Hematopoietic multipotent progenitor cell treated with erythropoietin and hydrocortisone succinate and interleukin-3 and kit ligand, for 6 days (in vitro differentiated cells): ENCODE data around the gene DBP.
A peak's percentile ranks its signal among the peaks of the same experiment; 100 is the strongest.
"Not testable (repeated sequence)": the region's sequence is repeated elsewhere in the genome, so short reads cannot be mapped to it uniquely, and the experiment has no call there.

Experiments used
- DNase-seq: peaks from one replicate; pipeline ENCODE4 v3.0.0-alpha.2; 2015

DBP gene

DNA sequence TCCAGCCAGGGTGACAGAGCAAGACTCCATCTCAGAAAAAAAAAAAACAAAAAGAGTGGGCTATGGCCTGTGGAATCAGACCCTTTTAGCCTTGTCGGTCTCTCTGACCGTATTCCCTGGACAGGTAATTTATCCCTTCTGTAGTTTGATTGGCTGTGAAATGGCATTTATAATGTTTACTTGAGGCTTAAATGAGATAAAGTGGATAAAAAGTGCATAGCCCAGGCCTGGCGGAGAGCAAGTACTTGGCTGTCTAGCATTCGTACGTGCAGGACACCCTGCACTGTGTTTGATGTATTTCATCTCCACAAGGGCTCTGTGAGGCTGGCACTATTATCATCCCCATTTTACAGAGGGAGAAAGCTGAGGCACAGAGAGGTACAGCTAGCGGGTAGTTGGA lies 28.6 kb upstream of the DBP start:
- no peak for DNase-seq

DNA sequence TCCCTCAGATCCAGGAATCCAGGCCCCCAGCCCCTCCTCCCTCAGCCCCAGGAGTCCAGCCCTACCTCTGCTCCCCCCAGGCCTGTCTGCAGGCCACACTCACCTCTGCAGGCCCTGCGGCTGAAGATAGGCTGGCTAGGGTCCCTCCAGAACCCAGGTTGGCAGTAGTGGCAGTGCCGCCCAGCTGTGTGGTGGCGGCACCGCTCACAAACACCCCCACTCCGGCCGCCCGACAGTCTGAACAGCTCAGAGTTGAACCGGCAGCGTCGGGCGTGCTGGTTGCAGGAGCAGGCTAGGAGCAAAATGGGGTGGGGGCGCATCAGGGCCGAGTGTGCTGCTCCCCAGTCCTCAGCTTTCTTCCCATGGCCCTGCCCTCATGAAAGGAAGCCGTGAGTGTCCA lies 27.3 kb upstream of the DBP start:
- DNase-seq: no peak

DNA sequence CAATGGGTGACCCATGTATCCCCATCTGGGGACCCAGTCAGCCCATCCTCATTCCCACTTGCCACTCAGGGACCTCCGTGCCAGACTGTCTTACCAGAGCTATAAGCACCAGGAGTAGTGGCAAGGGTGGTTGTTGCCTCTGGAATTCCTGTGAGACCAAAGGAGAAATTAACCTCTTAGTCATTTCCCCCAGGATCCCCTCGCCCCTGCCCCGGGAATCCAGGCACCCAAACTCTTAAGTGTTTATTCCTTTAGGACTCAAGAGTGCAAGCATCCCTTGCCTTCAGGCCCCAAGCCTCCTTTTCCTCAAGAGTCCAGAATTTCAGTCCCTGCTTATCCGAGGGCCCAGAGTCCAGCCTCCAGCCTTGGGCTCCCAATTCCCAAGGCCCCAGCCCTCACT lies 26.5 kb upstream of the DBP start:
- DNase-seq: no peak

GRCh38 chr19:48661711-48662090 lies 24.5 kb upstream of the DBP start:
- DNase-seq: no peak

- peak; percentile 99 for DNase-seq
These were observed 23.9 kb upstream of the DBP start for GRCh38 chr19:48660852-48661710.

DNA sequence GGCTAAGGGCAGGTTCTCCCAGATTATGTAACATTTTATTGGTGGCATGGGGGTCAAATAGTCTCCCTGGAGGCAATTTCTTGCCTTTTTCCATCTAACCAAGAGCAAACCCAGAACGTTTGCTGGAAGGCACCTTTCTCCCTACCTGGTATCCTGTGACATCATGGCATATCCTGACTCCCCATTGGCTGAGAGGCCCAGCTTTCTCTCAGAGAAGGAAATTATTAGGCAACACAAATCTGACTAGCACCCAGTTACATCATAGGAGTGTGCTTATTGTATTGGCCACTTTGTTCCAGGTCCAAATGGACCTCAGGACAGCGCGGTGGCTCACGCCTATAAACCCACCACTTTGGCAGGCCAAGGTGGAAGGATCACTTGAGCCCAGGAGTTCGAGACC lies 22.6 kb upstream of the DBP start:
- no peak for DNase-seq

- no peak for DNase-seq
These were observed 21.3 kb upstream of the DBP start for GRCh38 chr19:48658483-48658882.

DNA sequence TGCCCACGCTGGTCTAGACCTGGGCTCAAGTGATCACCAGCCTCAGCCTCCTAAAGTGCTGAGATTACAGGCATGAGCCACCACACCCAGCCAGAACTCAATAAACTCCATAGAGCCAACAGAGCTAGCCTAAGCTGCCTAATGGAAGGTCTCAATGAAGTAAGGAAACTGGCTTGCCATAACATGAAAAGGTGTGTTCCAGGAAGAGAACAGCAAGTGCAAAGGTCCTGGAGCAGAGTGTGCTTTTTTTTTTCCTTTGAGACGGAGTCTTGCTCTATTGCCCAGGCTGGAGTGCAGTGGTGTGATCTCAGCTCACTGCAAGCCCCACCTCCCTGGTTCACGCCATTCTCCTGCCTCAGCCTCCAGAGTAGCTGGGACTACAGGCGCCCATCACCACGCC lies 20.6 kb upstream of the DBP start:
- not testable (repeated sequence) for DNase-seq

DNA sequence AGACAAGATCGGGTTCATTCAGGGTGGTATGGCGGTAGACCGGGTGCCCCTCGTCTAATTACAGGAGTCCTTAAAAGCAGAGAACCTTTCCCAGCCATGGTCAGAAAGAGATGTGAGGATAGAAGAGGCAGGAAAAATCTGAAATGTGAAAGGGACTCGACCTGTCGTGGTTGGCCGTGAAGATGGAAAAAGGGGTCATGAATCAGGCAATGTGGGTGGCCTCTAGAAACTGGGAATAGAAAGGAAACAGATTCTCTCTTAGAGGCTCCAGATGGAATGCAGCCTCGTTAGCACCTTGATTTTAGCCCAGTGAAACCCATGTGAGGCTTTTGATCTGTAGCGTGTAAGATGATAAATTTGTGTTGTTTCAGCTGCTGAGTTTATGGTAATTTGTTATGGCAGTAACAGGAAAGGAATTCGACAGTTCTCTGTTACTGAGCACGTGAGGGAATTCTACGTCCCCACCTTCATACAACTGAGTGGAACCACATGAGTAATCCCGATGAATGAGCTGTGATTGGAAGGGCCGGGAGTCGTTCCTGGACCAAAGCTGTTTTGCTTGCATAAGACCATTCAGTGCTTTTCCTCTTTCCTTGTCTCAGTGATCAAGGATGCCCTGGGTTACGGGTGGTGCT lies 19.8 kb upstream of the DBP start:
- DNase-seq: no peak

- peak; percentile 59 for DNase-seq
These were observed 17.3 kb upstream of the DBP start for GRCh38 chr19:48654299-48655059.

DNA sequence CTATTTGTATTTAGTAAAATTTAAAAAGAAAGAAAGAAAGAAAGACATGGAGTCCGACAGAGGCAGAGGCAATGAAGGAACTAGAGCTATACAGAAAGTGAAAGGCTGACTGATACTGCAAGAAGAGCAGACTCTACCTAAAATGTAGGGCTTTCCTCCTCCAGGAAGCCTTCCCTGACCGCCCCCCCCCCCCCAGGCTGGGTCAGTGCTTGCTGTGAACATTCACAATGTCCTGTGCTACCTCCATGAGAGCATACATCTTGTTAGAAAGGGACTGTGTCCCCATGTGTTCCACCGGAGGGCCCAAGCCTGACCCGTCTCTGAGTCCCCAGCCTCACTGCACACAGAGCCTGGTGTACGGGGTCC lies 14.5 kb upstream of the DBP start:
- no peak for DNase-seq

DNA sequence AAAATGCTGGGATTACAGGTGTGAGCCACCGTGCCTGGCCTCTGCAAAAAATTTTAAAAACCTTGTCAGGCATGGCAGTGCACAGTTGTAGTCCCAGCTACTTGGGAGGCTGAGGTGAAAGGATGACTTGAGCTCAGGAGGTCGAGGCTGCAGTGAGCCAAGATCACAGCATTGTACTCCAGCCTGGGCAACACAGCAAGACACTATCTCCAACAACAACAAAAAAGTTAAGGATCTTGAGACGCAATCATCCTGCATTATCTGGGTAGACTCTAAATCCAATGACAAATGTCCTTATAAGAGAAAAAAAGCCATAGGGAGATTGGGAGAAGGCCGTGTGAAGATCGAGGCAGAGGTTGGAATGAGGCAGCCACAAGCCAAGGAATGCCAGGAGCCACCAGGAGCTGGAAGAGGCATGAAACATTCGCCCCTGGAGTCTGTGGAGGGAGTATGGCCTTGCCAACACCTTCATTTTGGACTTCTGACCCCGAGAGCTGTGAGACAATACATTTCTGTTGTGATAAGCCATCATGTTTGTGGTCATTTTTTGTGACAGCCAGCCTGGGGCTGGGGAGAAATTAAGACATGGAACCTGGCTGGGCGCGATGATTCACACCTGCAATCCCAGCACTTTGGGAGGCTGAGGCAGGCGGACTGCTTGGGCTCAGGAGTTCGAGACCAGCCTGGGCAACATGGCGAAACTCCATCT lies 13.9 kb upstream of the DBP start:
- no peak for DNase-seq

DNA sequence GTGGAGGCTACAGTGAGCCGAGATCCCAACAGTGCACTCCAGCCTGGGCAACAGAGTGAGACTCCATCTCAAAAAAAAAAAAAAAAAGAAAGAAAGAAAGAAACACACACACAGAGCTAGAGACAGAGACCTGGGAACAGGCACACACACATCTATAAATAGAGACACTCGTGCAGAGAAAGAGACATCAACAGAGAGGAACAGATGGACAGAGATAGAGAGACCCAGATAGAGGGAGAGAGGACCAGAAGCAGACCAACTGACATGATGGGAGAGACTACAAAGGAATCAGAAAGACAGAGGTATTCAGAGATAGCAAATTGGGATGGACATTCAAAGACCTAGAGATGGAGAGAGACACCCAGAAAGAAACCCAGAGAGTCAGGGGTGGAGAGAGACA lies 11.0 kb upstream of the DBP start:
- DNase-seq: peak; percentile 42

- no peak for DNase-seq
These were observed 9.6 kb upstream of the DBP start for GRCh38 chr19:48646722-48647216.

DNA sequence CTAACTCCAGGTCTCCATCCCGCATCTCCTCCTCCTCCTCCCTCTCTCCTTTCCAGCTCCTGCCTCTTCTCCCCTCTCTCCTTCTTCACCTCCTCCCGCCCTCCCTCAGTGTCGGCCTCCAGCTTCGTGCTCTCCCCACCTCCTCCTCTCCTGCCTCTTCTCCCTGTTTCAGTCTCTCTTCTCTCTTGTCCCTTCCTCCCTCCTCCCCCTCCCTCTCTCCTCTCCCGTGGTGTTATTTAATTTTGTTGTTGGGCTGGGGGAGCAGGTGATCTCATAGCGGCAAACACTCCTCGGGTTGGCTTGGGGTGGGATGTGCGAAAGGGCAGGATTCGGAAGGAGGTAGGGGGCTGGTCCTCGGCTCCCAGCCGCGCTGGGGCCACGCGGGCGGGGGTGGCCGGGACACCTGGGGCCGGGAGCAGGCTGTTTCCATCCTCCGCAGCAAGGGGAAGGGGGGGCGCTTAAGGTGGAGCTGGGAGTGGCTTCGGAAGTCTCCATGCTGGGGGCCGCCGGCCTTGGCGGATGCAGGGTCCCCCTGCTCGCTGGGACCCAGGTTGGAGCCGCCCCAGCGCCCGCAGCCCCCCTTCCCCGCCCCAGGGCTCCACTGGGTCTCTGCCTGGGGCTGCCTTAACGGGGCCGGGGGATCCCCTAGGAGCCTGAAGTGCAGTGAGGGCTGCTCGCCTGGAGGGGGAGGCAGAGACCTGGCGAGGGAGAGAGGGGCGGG lies 9.0 kb upstream of the DBP start, which contains the start of gene CA11:
Gene CA11 (minus strand): TSS at position 187 of the 721 bp plus-strand sequence. CDS start 555 bp downstream, outside the sequence.
- DNase-seq: peak; percentile 92

- no peak for DNase-seq
These were observed 8.4 kb upstream of the DBP start for GRCh38 chr19:48645620-48646000.

DNA sequence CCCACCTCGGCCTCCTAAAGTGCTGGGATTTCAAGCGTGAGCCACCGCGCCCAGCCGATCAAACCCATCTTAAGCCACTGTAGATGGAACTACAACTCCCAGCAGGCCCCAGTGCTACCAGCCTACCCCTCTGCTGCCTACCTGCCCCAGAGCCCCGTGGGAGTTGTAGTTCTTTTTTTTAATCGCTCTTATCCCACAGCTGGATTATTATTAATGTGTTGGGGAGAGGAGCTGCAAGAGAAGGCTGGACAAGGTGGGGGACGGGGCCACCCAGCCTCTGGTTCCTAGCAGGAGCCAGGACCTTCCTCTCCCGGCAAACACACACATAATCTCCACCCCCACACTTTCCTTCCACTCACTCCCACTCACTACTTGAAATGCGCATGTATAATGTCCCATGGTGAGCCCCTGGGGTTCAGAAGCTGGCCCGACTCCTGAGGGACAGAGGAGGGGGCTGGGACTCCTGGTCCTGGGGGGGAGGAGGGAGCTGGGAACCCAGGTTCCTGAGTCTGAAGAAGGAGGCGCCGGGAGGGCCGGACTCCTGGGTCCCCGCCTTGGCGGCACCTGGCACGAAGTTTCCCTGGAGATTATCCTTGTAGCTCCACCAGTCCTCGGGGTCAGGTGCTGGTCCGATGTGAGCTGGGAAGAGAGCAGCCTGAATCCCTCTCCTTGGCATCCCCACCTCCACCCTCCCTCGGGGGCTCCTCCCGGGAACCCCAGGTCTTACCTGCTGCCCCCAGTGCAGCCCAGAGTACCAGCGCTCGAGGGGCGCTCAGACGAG lies 7.8 kb upstream of the DBP start:
- peak; percentile 94 for DNase-seq

GRCh38 chr19:48644355-48644754 lies 7.2 kb upstream of the DBP start:
- DNase-seq: no peak

GRCh38 chr19:48642862-48643261 lies 5.7 kb upstream of the DBP start:
- no peak for DNase-seq

DNA sequence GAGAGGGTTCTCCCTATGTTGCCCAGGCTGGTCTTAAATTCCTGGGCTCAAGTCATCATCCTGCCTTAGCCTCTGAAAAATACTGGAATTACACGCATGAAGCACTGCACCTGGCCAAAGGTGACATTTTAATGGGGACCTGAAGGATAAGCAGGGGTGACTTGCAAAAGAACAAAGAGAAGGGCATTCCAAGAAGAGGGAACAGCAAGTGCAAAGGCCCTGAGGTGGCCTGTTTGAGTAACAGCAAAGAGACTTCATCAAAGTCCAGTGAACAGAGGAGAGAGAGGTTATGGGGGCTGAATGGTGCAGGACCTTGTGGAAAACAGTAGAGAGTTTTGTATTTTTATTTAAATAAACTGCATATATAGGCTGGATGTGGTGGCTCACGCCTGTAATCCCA lies 4.7 kb upstream of the DBP start:
- DNase-seq: no peak
